ENCODE results near the gene DPY19L1.
"Not testable (repeated sequence)": the region's sequence is repeated elsewhere in the genome, so short reads cannot be mapped to it uniquely, and the experiment has no call there.

The DPY19L1 gene

GRCh38 chr7:35037211-35037525, at the start of gene DPY19L1:
Gene DPY19L1 (minus strand): TSS chr7:35037485. CDS start chr7:35037394, 91 bp downstream.
- DNase-seq = no peak

GRCh38 chr7:35079517-35079916, 42.2 kb upstream of the DPY19L1 start:
- DNase-seq = not testable (repeated sequence)

GRCh38 chr7:35074008-35074407, 36.7 kb upstream of the DPY19L1 start:
- not testable (repeated sequence) for DNase-seq

- peak; percentile 9 for DNase-seq
Observed at GRCh38 chr7:35072950-35073827, 35.9 kb upstream of the DPY19L1 start.

- not testable (repeated sequence) for DNase-seq
Observed at GRCh38 chr7:35069084-35069483, 31.8 kb upstream of the DPY19L1 start.

GRCh38 chr7:35065382-35065781, 28.1 kb upstream of the DPY19L1 start:
- not testable (repeated sequence) for DNase-seq

- not testable (repeated sequence) for DNase-seq
Observed at GRCh38 chr7:35058571-35058970, 21.3 kb upstream of the DPY19L1 start.

- not testable (repeated sequence) for DNase-seq
Observed at GRCh38 chr7:35057505-35058451, 20.5 kb upstream of the DPY19L1 start.

GRCh38 chr7:35055733-35056132, 18.4 kb upstream of the DPY19L1 start:
- DNase-seq = not testable (repeated sequence)

GRCh38 chr7:35053488-35054175, 16.3 kb upstream of the DPY19L1 start:
- DNase-seq = not testable (repeated sequence)

GRCh38 chr7:35048390-35048789, 11.1 kb upstream of the DPY19L1 start:
- not testable (repeated sequence) for DNase-seq

GRCh38 chr7:35047912-35048305, 10.6 kb upstream of the DPY19L1 start:
- DNase-seq = not testable (repeated sequence)

- DNase-seq = not testable (repeated sequence)
Observed at GRCh38 chr7:35047263-35047911, 10.1 kb upstream of the DPY19L1 start.

GRCh38 chr7:35043301-35043700, 6.0 kb upstream of the DPY19L1 start:
- not testable (repeated sequence) for DNase-seq

- DNase-seq = no peak
Observed at GRCh38 chr7:35040906-35041305, 3.6 kb upstream of the DPY19L1 start.

- no peak for DNase-seq
Observed at GRCh38 chr7:35039343-35039742, 2.1 kb upstream of the DPY19L1 start.

- DNase-seq = no peak
Observed at GRCh38 chr7:35038354-35038753, 1.1 kb upstream of the DPY19L1 start.

- DNase-seq = peak; percentile 95
Observed at GRCh38 chr7:35037526-35038341, 449 bp upstream of the DPY19L1 start.

- peak; percentile 60 for DNase-seq
Observed at GRCh38 chr7:35036361-35037171, 719 bp downstream of the DPY19L1 start.

- peak; percentile 82 for DNase-seq
Observed at GRCh38 chr7:35035511-35035961, 1.7 kb downstream of the DPY19L1 start.

All from NCI-H345 (cell line).